IMR-90 (cell line): ENCODE data around the gene PELI3.

Experiments used
- CTCF ChIP-seq: conservative IDR thresholded peaks from 2 replicates; pipeline ENCODE4 v1.5.1; 2012; ENCODE audit warnings: mild to moderate bottlenecking, low read depth, low read length, improper control_type of control experiment
- RAD21 ChIP-seq: IDR thresholded peaks from 2 replicates; pipeline ENCODE4 v1.6.1; 2012; ENCODE audit warnings: low read length, improper control_type of control experiment

- no peak for TF ChIP-seq RAD21
- TF ChIP-seq CTCF, result no peak
Observed at GRCh38 chr11:66428933-66429332, 37.8 kb upstream of the PELI3 start.
